Measurements from ENCODE around the gene PIM2. TPM values are rescaled to one million over a fixed set of nuclear protein-coding genes. Genes with fewer than 3 reads are reported as not detected.

The PIM2 gene
- total and polyA plus RNA-seq, 2 of the 13 experiments (the other 11 are each of a cell fraction or from before 2014, with no cell fraction given), result 14.4 to 15.8 TPM

DNA sequence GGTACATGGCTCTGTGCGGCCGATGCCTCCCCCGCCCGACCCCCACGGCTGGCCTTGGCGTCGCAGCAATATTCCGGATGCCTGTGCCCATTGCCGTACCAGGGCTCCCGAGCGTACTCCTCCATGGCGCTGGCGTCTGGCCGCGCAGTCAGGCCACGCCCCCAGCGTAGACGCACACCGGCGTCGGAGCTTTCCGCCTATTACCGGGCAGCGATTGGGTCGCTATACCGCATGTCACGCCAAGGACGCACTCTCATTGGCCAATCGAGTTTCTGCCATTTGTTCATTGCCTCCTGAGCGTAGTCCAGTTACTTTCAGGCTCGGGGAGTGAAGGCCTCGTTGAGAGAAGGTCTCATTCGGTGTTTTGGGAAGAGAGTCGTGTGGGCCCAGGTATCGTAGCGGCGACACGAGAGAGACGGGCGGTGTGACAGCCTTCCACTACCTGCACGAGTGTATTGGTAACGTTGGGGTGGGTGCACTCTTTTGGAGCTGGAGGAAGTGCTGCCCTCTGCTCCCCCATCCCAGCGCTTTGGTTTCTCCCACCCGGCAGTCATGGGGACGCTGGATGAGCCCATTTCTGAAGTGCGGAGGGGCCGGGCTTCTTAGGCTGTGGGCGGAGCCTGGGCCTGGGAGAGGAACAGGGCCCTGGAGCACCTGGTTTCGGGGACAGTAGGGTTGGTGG lies 21.1 kb downstream of the PIM2 start, which contains the start of the genes PQBP1 and TIMM17B (continued):
- TF ChIP-seq ZNF501 (CRISPR knock-in tag; IDR thresholded peaks at IDR 0.05) (peak; percentile 19; the same call in 1 of the 2 replicates), EHMT2 (IDR thresholded peaks at IDR 0.05; ENCODE audit: borderline replicate concordance, low read depth, low read length) (no peak), SIX4 (CRISPR knock-in tag; IDR thresholded peaks at IDR 0.05) (no peak), SMARCE1 (IDR thresholded peaks at IDR 0.05; ENCODE audit: borderline replicate concordance) (no peak), ZNF264 (CRISPR knock-in tag; IDR thresholded peaks at IDR 0.05) (no peak), ZKSCAN1 (IDR thresholded peaks at IDR 0.05; ENCODE audit: low read length) (no peak), ZBTB7B (CRISPR knock-in tag; IDR thresholded peaks at IDR 0.05) (no peak), POLR2A (IDR thresholded peaks at IDR 0.05; ENCODE audit: insufficient read depth in 1 of 2, low read depth in 2 of 2, low read length in 2 of 2) (peak in 1 of 2 experiments; percentile 94; a peak in 2 of 4 replicates), ZNF260 (CRISPR knock-in tag; IDR thresholded peaks at IDR 0.05; ENCODE audit: borderline replicate concordance, low read depth) (no peak), ZNF569 (CRISPR knock-in tag; IDR thresholded peaks at IDR 0.05; ENCODE audit: borderline replicate concordance) (no peak), MXI1 (IDR thresholded peaks at IDR 0.05; ENCODE audit: borderline replicate concordance, low read depth, low read length) (peak; percentile 55; the same call in 1 of the 3 replicates), SAP130 (CRISPR knock-in tag; IDR thresholded peaks at IDR 0.05; ENCODE audit: low read depth) (peak; percentile 63), ZNF367 (CRISPR knock-in tag; IDR thresholded peaks at IDR 0.05; ENCODE audit: borderline replicate concordance) (no peak), MIXL1 (CRISPR knock-in tag; IDR thresholded peaks at IDR 0.05) (no peak), RFX5 (IDR thresholded peaks at IDR 0.05; ENCODE audit: low read depth, low read length) (peak; percentile 83), ATF7 (IDR thresholded peaks at IDR 0.05) (peak; percentile 29; the same call in 1 of the 2 replicates), ATF7 (CRISPR knock-in tag; IDR thresholded peaks at IDR 0.05) (no peak), CCDC6 (CRISPR knock-in tag; IDR thresholded peaks at IDR 0.05) (no peak), ZSCAN22 (CRISPR knock-in tag; IDR thresholded peaks at IDR 0.05) (no peak), ZMAT3 (CRISPR knock-in tag; conservative IDR thresholded peaks at IDR 0.05) (peak; percentile 45; the same call in 1 of the 2 replicates), ZNF232 (CRISPR knock-in tag; IDR thresholded peaks at IDR 0.05; ENCODE audit: borderline replicate concordance) (peak; percentile 34; the same call in 1 of the 2 replicates), ZFP90 (CRISPR knock-in tag; IDR thresholded peaks at IDR 0.05; ENCODE audit: borderline replicate concordance) (no peak), YEATS4 (CRISPR knock-in tag; IDR thresholded peaks at IDR 0.05; ENCODE audit: borderline replicate concordance) (peak; percentile 62), SAFB2 (CRISPR knock-in tag; IDR thresholded peaks at IDR 0.05; ENCODE audit: borderline replicate concordance, low read depth) (no peak), ZBTB20 (CRISPR knock-in tag; IDR thresholded peaks at IDR 0.05; ENCODE audit: borderline replicate concordance, low read depth) (no peak), NFRKB (IDR thresholded peaks at IDR 0.05) (no peak)
- TF ChIP-seq, protein P1, sequence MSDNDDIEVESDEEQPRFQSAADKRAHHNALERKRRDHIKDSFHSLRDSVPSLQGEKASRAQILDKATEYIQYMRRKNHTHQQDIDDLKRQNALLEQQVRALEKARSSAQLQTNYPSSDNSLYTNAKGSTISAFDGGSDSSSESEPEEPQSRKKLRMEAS (IDR thresholded peaks at IDR 0.05), result peak; percentile 18; the same call in 1 of the 2 replicates
- TF ChIP-seq, protein P2, sequence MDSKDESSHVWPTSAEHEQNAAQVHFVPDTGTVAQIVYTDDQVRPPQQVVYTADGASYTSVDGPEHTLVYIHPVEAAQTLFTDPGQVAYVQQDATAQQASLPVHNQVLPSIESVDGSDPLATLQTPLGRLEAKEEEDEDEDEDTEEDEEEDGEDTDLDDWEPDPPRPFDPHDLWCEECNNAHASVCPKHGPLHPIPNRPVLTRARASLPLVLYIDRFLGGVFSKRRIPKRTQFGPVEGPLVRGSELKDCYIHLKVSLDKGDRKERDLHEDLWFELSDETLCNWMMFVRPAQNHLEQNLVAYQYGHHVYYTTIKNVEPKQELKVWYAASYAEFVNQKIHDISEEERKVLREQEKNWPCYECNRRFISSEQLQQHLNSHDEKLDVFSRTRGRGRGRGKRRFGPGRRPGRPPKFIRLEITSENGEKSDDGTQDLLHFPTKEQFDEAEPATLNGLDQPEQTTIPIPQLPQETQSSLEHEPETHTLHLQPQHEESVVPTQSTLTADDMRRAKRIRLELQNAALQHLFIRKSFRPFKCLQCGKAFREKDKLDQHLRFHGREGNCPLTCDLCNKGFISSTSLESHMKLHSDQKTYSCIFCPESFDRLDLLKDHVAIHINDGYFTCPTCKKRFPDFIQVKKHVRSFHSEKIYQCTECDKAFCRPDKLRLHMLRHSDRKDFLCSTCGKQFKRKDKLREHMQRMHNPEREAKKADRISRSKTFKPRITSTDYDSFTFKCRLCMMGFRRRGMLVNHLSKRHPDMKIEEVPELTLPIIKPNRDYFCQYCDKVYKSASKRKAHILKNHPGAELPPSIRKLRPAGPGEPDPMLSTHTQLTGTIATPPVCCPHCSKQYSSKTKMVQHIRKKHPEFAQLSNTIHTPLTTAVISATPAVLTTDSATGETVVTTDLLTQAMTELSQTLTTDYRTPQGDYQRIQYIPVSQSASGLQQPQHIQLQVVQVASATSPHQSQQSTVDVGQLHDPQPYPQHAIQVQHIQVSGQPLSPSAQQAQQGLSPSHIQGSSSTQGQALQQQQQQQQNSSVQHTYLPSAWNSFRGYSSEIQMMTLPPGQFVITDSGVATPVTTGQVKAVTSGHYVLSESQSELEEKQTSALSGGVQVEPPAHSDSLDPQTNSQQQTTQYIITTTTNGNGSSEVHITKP (CRISPR knock-in tag; IDR thresholded peaks at IDR 0.05; ENCODE audit: low read depth), result peak; percentile 99
- TF ChIP-seq, protein P3, sequence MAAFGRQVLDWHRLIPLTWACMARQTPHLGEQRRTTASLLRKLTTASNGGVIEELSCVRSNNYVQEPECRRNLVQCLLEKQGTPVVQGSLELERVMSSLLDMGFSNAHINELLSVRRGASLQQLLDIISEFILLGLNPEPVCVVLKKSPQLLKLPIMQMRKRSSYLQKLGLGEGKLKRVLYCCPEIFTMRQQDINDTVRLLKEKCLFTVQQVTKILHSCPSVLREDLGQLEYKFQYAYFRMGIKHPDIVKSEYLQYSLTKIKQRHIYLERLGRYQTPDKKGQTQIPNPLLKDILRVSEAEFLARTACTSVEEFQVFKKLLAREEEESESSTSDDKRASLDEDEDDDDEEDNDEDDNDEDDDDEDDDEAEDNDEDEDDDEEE (CRISPR knock-in tag; IDR thresholded peaks at IDR 0.05), result 0 out of 2 replicates have a peak, but pooled peaks have one; percentile 48

Data from HepG2 (cell line).